NCI-H1694 treated with DMSO at 0.1 percent for 48 hours (cell line): Measurements from ENCODE around the gene ACOX3.
"Not testable (repeated sequence)": the region's sequence is repeated elsewhere in the genome, so short reads cannot be mapped to it uniquely, and the experiment has no call there.

Source experiments
- DNase-seq: peaks from one replicate; lab custom pipeline; 2025; lab: John Stamatoyannopoulos, UW

The ACOX3 gene

GRCh38 chr4:8440492-8441311 lies at the start of gene ACOX3, which contains the start of gene TRMT44:
Gene ACOX3 (minus strand): TSS chr4:8440723. CDS start chr4:8416521, 24,202 bp downstream.
Gene TRMT44 (plus strand): TSS chr4:8440777. CDS start chr4:8440823, 46 bp downstream.
- peak; percentile 70 for DNase-seq

DNA sequence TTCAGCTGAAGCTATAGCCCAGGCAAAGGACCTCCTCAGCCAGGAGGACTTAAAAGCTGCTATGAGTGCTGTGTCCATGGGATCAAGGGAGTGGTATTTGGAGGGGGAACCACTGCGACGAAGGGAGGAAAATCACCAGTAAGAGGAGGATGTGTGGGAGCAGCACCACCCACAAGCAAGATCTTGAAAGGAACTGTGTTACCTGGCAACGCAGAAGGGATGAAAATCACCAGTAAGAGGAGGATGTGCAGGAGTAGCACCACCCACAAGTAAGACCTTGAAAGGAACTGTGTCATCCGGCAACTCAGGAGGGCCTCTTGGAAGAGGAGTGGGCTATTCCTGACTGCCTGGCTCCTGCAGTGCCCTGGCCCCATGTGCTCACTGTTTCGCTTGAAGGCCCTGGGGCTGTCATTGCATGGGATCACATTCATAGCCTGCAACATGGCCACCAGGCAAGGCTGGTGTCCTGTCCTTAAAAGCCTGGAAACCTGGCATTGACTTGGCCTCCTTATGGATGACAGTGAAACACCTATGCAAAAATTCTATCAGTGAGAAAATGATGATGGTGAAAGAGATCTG lies 48.4 kb upstream of the ACOX3 start:
- DNase-seq: no peak

- DNase-seq: not testable (repeated sequence)
Observed at GRCh38 chr4:8486643-8487042, 46.1 kb upstream of the ACOX3 start.

GRCh38 chr4:8480221-8480620 lies 39.7 kb upstream of the ACOX3 start:
- no peak for DNase-seq

DNA sequence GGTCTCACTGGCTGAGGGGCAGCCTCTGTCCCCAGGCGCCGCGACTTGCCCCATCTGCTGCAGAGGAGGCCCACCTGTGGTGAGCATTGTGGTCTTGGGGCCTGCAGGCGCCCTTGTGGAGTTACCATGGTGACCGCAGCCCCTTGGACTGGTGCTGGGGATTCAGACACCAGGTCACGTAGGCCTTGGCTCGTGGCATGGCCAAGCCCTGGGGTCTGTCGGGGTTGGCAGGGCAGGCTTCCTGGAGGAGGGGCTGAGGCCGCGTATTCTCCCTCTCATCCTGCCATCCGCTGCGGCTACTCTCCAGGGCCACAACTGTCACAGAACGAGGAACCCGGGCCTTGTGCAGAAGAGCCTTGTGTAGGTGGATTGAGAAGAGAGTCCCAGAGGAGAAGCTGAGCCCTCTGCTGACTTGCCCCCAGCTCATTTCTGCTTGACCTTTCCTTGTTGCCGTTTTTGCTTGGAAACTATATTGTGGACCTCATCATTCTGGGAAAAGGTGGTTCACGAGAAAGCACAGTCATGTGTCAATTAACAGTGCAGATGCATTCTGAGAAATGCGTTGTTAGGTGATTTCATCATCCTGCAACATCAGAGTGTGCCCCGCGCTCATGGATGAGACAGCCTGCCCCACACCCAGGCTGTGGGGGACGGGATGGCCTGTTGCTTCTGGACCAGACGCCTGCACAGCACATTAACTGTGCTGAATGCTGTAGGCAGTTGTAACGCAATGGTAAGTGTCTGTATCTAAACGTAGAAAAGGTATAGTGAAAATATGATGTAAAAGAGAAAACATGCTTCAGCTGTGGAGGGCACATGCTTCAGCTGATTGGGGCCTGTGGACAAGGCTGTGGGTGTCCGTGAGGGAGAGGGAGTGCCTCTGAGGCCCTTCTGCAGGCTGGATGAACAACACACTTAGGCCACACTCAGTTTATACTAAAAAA lies 38.5 kb upstream of the ACOX3 start:
- no peak for DNase-seq

GRCh38 chr4:8478371-8478770 lies 37.8 kb upstream of the ACOX3 start:
- DNase-seq: no peak

- DNase-seq: no peak
Observed at GRCh38 chr4:8477676-8478075, 37.2 kb upstream of the ACOX3 start.

- no peak for DNase-seq
Observed at GRCh38 chr4:8477095-8477635, 36.6 kb upstream of the ACOX3 start.

- DNase-seq: no peak
Observed at GRCh38 chr4:8475751-8476575, 35.4 kb upstream of the ACOX3 start.

DNA sequence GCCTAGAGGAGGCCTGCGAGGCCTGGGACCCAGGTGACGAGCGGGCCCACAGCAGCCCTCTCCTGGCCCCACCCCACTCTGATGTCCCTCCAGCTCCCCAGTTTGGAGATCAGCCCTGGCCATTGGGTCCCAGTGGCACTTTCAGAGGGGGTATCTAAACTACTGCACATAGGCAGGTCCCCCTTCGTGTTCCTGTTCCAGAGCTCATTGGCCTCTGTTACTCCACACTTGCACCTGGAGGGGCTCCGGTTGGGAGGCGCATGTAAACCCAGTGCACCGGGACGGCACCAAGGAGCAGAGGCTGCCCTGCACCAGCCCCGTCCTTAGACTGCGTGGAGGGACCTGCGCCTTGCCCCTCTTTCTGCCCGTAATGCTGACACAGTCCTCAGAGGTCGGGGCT lies 34.3 kb upstream of the ACOX3 start:
- no peak for DNase-seq

DNA sequence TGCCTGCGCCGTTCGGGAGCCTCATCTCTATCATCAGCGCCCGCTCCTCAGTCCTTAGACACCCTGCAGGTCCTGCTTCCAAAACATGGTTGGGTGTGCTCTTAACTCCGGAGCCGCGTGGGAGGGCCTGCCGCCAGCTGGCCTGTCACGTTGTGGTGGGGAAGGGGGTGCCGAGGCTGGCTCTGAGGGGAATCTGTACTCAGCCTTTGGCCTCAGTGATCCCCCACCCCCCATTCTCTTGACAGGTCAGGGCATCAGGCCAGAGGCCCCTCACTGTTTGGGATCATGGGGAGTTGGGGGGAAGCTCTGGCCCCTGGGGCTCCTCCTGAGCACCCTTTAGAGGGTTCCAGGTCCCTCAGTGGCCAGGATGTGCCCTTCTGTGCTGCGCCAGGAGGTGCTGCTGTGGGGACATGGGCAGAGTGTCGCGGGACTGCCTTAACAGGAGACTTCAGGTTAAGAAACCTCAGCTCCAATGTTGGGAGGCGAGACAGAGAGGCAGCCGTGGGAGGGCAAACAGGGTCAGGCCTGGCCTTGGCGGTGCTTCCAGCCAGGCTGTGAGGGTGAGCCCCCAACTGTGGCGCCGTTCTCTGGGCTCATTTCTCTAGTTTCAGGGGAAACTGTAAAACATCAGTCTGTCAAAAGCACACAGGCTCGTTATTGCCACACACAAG lies 33.5 kb upstream of the ACOX3 start:
- no peak for DNase-seq

DNA sequence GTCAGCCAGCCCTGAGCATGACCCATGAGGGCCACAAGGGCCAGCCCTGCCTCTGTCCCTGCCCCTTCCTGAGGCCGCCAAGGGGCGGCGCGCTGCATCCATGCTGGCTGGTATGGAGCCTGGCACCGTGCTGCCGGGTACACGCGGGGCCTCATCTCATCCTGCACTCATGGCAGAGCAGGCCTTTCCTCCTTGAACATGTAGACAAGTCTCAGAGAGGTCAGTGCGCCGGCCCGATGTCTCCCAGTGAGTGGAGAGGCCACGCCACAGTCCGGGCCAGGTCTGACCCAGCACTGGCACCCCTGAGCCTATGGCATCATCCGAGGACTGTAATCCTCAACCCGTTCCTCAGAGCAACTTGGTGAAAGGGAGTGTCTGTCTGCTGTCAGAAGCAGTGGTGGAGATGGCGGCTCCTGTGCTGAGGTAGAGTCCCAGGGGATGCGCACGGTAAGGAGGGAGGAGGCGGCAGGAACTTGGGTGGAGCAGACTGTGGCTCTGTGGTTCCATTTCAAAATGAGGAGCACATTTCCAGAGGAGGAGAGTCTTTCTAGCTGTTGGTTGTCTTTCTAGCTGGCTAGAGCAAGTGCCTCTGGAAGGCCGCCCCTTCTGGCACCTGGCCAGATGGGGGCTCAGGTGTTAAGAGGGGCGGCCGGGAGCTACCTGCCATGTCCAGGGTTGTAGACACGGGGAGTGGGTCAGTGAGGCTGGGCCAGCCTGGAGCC lies 32.8 kb upstream of the ACOX3 start:
- no peak for DNase-seq

GRCh38 chr4:8472689-8473197 lies 32.2 kb upstream of the ACOX3 start:
- DNase-seq: no peak

DNA sequence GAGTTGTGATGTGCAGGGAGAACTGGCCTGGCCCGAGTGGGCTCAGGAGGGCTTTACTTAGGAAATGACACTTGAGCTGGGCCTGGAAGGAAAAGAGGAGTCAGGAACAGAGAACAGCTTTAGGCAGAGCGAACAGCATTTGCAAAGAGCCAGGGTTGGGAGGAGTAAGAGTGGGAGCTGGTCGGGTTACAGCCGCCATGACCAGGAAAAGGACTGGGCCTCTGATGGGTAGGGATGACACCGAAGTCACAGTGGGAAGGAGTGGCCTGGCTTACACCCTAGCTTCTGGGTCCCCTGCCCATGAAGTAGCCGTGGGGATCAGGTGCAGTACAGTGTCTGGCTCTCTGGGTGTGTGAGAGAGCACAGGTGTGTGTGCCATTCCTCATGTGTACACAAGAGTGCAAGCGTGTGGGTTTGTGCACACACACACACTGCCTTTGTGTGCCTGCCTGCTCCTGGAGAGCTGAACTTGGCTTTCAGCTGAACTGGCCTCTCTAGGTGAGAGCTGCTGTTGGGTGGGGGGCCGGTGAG lies 31.7 kb upstream of the ACOX3 start:
- DNase-seq: no peak

DNA sequence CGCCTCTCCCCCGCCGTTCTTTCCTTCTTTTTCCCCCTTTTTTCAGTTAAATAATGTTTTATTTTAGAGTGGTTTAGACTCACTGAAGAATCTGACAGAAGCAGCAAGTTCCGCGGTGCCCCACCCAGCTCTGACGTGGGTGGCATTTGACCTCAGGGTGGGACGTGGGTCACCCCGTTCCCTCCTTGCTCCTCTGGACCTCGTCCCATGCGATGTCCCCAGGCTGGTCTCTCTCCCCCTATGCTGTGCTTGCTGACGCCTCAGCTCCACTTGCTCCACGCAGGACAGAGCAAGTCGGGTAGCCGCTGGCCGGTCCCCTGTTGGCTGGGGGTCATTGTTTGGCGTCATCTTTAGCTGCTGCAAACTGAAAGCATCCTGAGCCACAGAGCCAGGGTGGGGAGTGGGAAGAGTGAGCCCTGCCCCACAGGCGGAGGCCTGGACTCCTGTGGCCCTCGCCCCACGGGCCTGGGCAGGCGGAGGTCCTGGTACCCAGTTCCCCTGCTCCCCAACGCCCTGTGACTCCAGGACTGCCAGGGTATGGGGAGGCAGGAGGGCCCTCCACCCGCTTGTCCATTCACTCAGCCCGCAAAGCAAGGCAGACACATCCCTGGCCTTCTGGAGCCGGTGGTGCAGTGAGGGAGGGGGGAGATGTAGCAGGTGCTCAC lies 30.8 kb upstream of the ACOX3 start:
- no peak for DNase-seq

GRCh38 chr4:8470451-8471024 lies 30.0 kb upstream of the ACOX3 start:
- no peak for DNase-seq

DNA sequence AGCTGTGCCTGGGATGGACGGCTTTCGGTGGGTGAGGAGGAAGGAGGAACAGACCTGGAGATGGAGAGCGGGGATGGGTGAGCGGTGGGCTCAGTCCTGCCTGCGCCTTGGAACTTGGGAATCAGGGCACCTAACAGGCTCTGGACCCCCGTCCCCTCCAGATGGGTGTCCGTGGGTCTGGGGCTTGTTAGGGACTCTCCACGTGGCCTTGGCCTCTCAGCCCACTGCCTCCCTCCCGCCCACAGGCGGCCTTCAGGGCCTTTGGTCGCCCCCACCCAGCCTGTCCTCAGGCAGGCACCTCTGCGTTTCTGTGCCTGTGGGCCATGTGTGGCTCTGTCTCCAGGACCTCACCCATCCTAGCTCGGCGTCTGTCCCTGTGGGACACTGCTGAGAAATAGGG lies 29.0 kb upstream of the ACOX3 start:
- DNase-seq: no peak

GRCh38 chr4:8468746-8469535 lies 28.4 kb upstream of the ACOX3 start:
- peak; percentile 7 for DNase-seq
